DND-41 (cell line): ENCODE data around the gene CLRN3.

Source experiments
- ATAC-seq: fragments of 200-7000 bp; cut with Tn5 transposase; 3 replicates; pipeline ENCODE4 v1.9.1; 2021; ENCODE audit warnings: low read depth; ENCODE audit not compliant: insufficient read depth
- DNase-seq: peaks from one replicate; pipeline ENCODE4 v3.0.0-alpha.2; 2020
- H2AFZ ChIP-seq: 2 replicates; pipeline ENCODE4 v1.6.0; 2012; ENCODE audit warnings: low read depth, low read length
- H3K27ac ChIP-seq: 2 replicates; pipeline ENCODE4 v1.5.1; 2012; ENCODE audit warnings: low read length, inconsistent platforms
- H3K27me3 ChIP-seq: fragments of 200-600 bp; sonication (generic); 2 replicates; pipeline ENCODE4 v1.6.0; 2012; ENCODE audit warnings: low read length, mild to moderate bottlenecking, inconsistent platforms; ENCODE audit not compliant: insufficient read depth, poor library complexity
- H3K36me3 ChIP-seq: 2 replicates; pipeline ENCODE4 v1.5.1; 2012; ENCODE audit warnings: low read length, inconsistent platforms; ENCODE audit not compliant: insufficient read depth
- H3K4me1 ChIP-seq: 2 replicates; pipeline ENCODE4 v1.5.1; 2012; ENCODE audit warnings: mild to moderate bottlenecking, low read length; ENCODE audit not compliant: insufficient read depth
- H3K4me2 ChIP-seq: 2 replicates; pipeline ENCODE4 v1.6.0; 2012; ENCODE audit warnings: mild to moderate bottlenecking, moderate library complexity, low read length, inconsistent platforms; ENCODE audit not compliant: insufficient read depth
- H3K4me3 ChIP-seq, 2 experiments: fragments of 200-600 bp in 1 of 2; shearing (Covaris generic) in 1 of 2; 2 replicates each; pipeline ENCODE4 v1.5.1; 2012 to 2016; ENCODE audit warnings: inconsistent platforms in 2 of 2, low read length in 2 of 2, mild to moderate bottlenecking in 2 of 2, low read depth in 1 of 2, moderate library complexity in 1 of 2
- H3K79me2 ChIP-seq: 2 replicates; pipeline ENCODE4 v1.6.0; 2012; ENCODE audit warnings: low read length, inconsistent platforms; ENCODE audit not compliant: insufficient read depth
- H3K9ac ChIP-seq: 2 replicates; pipeline ENCODE4 v1.6.0; 2012; ENCODE audit warnings: low read depth, mild to moderate bottlenecking, inconsistent platforms, low read length, moderate library complexity
- H3K9me3 ChIP-seq: 2 replicates; pipeline ENCODE4 v1.5.1; 2012; ENCODE audit warnings: low read length, moderate library complexity, mild to moderate bottlenecking, inconsistent platforms; ENCODE audit not compliant: insufficient read depth, severe bottlenecking
- H4K20me1 ChIP-seq: 2 replicates; pipeline ENCODE4 v1.6.0; 2012; ENCODE audit warnings: low read length; ENCODE audit not compliant: insufficient read depth
- EZH2 ChIP-seq: IDR thresholded peaks from 3 replicates; pipeline ENCODE4 v1.6.1; 2012; ENCODE audit warnings: borderline replicate concordance, low read depth, mild to moderate bottlenecking, moderate library complexity, low read length, inconsistent platforms; ENCODE audit not compliant: severe bottlenecking
- TF ChIP-seq, protein P1 (sequence below): IDR thresholded peaks from 2 replicates; pipeline ENCODE4 v1.5.1; 2012; ENCODE audit warnings: borderline replicate concordance, low read length, moderate library complexity, mild to moderate bottlenecking; ENCODE audit not compliant: poor library complexity, severe bottlenecking; ENCODE audit errors: extremely low read depth

CLRN3 gene

GRCh38 chr10:127875449-127875765 is 17.3 kb downstream of the CLRN3 start:
- no peak for ATAC-seq
- Histone ChIP-seq H4K20me1 (no peaks in the 10 kb centered on the region), H3K36me3 (no peaks in the 10 kb centered on the region), H2AFZ (no peak overlapping the region), H3K4me1 (peaks cover 3% of the 10 kb centered on the region), H3K4me2 (no peak overlapping the region), H3K79me2 (no peaks in the 10 kb centered on the region), H3K9me3 (no peaks in the 10 kb centered on the region), H3K9ac (no peak overlapping the region), H3K4me3 (no peak overlapping the region), H3K27ac (no peak overlapping the region), H3K27me3 (peaks cover 5% of the 10 kb centered on the region)
- TF ChIP-seq, protein P1, sequence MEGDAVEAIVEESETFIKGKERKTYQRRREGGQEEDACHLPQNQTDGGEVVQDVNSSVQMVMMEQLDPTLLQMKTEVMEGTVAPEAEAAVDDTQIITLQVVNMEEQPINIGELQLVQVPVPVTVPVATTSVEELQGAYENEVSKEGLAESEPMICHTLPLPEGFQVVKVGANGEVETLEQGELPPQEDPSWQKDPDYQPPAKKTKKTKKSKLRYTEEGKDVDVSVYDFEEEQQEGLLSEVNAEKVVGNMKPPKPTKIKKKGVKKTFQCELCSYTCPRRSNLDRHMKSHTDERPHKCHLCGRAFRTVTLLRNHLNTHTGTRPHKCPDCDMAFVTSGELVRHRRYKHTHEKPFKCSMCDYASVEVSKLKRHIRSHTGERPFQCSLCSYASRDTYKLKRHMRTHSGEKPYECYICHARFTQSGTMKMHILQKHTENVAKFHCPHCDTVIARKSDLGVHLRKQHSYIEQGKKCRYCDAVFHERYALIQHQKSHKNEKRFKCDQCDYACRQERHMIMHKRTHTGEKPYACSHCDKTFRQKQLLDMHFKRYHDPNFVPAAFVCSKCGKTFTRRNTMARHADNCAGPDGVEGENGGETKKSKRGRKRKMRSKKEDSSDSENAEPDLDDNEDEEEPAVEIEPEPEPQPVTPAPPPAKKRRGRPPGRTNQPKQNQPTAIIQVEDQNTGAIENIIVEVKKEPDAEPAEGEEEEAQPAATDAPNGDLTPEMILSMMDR: no peak
- TF ChIP-seq EZH2: no peak
- no peak for DNase-seq

GRCh38 chr10:127874671-127875448 is 17.9 kb downstream of the CLRN3 start:
- no peak for DNase-seq
- no peak for ATAC-seq
- no peak overlapping the region for H2AFZ ChIP-seq

GRCh38 chr10:127873901-127874470 is 18.8 kb downstream of the CLRN3 start:
- Histone ChIP-seq H2AFZ (no peak overlapping the region), H3K4me1 (no peaks in the 10 kb centered on the region), H3K9ac (no peak overlapping the region), H3K4me2 (no peak overlapping the region), H3K27ac (no peak overlapping the region), H3K36me3 (no peaks in the 10 kb centered on the region), H4K20me1 (no peaks in the 10 kb centered on the region), H3K27me3 (peaks cover 5% of the 10 kb centered on the region), H3K9me3 (no peaks in the 10 kb centered on the region), H3K4me3 (no peak overlapping the region), H3K79me2 (no peaks in the 10 kb centered on the region)
- DNase-seq: no peak
- TF ChIP-seq, protein P1: no peak
- TF ChIP-seq EZH2: no peak
- no peak for ATAC-seq

More at GRCh38 chr10:127874671-127875448, 17.9 kb downstream of the CLRN3 start:
- Histone ChIP-seq H3K79me2 (no peaks in the 10 kb centered on the region), H3K4me3 (no peak overlapping the region), H3K9ac (no peak overlapping the region), H3K4me2 (no peak overlapping the region), H3K4me1 (no peaks in the 10 kb centered on the region), H4K20me1 (no peaks in the 10 kb centered on the region), H3K9me3 (no peaks in the 10 kb centered on the region), H3K27me3 (peaks cover 5% of the 10 kb centered on the region), H3K36me3 (no peaks in the 10 kb centered on the region), H3K27ac (no peak overlapping the region)
- TF ChIP-seq, protein P1: no peak
- no peak for TF ChIP-seq EZH2
